EH (cell line): ENCODE data around the gene RAB44.

Experiments
- DNase-seq: peaks from one replicate; pipeline ENCODE4 v3.0.0-alpha.2; 2015; ENCODE audit warnings: low read depth

The RAB44 gene

GRCh38 chr6:36669002-36669401 is 28.6 kb upstream of the RAB44 start:
- no peak for DNase-seq

DNA sequence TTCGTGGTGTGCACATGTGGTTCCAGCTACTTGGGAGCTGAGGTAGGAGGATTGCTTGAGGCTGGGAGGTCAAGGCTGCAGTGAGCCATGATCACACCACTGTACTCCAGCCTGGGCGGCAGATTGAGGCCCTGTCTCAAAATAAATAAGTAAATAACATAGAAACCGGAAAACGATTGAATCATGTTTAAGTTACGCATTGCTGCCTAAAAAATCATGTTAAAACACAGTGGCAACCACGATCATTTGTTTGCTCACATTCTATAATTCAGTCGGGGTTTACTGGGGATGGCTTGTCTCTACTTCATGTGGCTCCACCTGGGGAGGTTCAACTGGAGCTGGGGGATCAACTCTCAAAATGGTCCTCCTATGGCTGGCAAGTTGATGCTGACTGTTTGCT is 27.4 kb upstream of the RAB44 start:
- DNase-seq = no peak

DNA sequence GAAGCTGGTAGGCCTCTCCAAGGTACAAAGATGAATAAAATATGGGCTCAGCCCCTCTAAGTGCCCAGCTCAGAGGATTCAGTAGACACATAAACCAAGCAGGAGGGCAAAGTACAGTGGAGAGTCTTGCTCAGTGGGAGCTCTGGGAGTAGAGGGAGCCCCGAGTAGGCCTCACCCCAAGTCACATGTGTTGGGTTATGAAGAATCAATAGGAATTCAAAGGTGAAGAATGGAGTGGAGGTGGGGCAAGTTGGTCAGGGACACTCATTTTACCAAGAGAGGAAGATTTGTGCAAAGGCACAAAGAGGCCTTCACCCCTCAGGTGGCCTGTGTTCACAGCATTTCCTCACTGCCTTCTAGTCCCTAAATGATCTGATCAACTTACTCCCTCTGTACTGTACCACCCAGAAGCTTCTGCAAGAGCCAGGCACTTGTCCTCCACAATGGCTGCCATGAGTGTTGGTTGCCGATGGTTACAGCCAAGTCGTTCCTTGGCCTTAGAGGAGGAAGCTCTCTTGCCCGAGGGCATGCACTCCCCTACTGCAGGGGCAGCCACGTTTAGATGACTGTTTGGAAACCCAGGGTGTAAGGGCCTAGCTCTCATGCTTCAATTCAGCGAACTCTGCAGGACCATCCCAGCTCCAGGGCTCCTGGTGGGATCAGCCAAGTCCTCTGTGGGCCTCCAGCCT is 25.8 kb upstream of the RAB44 start:
- DNase-seq = peak; percentile 56

- DNase-seq = no peak
These were observed 23.7 kb upstream of the RAB44 start for GRCh38 chr6:36673882-36674281.

- DNase-seq = no peak
These were observed 22.7 kb upstream of the RAB44 start for GRCh38 chr6:36674942-36675341.

DNA sequence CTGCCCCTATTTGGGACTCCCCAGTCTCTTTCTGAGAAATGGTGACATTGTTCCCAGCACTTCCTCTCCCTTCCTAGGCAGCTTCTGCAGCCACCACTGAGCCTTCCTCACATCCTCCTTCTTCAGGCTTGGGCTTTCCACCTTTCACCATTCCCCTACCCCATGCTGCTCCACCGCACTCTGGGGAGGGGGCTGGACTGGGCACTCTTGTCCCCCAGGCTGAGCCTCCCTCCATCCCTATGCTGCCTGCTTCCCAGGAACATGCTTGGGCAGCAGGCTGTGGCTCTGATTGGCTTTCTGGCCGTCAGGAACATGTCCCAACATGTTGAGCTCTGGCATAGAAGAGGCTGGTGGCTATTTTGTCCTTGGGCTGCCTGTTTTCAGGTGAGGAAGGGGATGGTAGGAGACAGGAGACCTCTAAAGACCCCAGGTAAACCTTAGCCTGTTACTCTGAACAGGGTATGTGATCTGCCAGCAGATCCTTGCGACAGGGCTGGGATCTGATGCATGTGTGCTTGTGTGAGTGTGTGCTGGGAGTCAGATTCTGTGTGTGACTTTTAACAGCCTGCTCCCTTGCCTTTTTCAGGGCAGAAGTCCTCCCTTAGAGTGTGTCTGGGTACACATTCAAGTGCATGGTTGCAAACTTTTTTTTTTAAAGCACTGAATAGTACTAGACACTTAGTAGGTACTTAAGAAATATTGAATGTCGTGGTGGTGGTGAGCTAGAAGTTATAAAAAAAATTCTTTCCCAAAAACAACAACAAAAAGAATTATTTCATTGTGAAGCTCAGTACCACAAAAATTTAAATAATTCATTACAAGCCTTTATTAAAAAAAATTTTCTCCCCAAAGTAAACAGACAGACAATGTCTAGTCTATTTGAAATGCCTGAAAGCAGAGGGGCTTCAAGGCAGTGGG is 21.2 kb upstream of the RAB44 start:
- DNase-seq = peak; percentile 61

GRCh38 chr6:36677059-36677749 is 20.4 kb upstream of the RAB44 start:
- DNase-seq = peak; percentile 44

- no peak for DNase-seq
These were observed 19.7 kb upstream of the RAB44 start for GRCh38 chr6:36677753-36678487.

- DNase-seq = peak; percentile 96
These were observed 19.1 kb upstream of the RAB44 start, which contains the start of gene CDKN1A for GRCh38 chr6:36678488-36679042. Gene CDKN1A, plus strand, starts transcription at chr6:36678714. Its CDS starts 5,388 bp downstream, at chr6:36684102.

GRCh38 chr6:36679043-36679833 is 18.4 kb upstream of the RAB44 start:
- DNase-seq = peak; percentile 64

DNA sequence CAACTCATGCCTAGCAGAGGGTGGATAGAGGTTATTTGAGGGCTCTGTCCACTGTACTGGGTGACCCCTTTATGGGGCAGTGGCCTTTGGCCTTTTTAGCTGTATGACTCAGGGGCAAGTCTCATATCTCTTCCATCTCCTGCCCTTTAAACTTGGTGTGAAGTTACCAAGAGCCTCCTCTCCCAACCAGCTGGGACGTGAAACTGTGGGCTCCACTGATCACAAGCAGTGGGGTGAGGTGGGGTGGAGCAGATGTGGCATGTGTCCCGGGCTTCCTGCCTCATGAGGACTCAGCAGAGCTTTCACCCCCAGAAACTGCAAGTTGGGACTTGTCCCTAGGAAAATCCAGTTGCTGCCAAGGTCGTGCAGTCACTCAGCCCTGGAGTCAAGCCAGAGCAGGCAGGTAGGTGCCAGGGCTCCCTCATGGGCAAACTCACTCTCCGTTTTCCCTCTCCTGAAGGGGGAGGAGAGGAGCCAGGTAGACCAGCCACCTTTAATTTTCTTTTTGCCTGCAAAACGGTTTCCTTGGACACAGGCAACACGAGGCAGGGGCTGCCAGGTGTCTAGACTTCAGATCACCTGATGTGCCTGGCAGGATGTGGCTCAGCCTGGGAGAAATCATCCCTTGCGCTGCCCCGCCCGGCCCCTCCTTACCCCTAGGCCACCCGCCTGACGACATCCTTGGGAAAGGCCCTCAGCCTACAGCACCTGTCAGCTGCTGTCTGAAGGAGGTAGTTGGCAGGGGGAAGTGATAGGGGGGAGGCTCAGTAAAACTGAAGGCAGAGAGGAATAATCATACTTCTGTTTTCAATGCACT is 15.1 kb upstream of the RAB44 start:
- DNase-seq = peak; percentile 47

DNA sequence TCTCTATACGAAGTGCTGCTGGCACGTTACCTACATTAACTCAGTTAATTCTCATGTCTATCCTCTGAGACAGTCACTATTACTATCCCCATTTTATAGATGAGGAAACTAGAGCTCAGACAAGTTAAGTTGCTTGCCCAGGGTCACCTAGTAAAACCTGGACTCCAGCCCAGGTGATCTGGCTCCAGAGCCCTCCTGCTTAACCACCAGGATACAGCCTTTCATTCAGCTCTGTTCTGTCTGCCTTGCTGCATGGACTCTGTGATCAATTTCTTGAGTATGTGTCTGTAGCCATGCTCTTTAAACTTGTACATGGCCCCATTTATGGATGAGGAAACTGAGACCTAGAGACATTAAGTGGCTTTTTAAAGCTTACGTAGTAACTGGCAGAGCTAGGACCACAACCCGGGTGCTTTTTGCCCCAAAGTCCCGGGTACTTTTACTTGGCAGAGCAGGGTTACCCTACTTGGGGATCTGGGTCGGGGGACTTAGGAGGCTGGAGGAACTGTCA is 14.4 kb upstream of the RAB44 start:
- no peak for DNase-seq

- DNase-seq = no peak
These were observed 13.8 kb upstream of the RAB44 start for GRCh38 chr6:36683656-36684446.

- no peak for DNase-seq
These were observed 13.2 kb upstream of the RAB44 start for GRCh38 chr6:36684447-36684812.

DNA sequence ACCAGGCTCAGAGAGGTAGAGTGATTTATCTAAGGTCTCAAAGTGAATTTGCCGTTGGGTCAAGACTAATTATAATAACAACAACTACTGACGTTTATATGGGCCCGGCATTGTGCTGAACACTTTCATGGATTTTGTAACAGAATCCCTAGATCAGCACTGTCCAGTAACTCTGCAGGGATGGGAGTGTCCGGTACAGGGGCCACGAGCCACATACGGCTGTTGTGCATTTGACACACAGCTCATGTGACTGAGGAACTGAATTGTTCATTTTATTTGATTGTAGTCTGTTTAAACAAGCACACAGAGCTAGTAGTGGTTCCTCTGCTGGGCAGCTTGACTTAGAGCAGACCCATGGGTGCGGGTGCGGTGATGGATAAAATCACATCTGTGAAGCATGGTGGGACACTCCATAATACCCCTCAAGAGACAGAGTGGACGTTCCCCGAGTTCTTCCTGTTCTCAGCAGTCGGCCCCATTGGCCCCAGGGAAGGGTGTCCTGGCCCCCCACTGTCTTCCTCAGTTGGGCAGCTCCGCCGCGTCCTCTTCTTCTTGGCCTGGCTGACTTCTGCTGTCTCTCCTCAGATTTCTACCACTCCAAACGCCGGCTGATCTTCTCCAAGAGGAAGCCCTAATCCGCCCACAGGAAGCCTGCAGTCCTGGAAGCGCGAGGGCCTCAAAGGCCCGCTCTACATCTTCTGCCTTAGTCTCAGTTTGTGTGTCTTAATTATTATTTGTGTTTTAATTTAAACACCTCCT is 12.3 kb upstream of the RAB44 start:
- no peak for DNase-seq

GRCh38 chr6:36685926-36686667 is 11.5 kb upstream of the RAB44 start:
- DNase-seq = no peak
